Measurements from ENCODE around the gene ADRB2. TPM values are rescaled to one million over a fixed set of nuclear protein-coding genes. Genes with fewer than 3 reads are reported as not detected.
"Not testable (repeated sequence)": the region's sequence is repeated elsewhere in the genome, so short reads cannot be mapped to it uniquely, and the experiment has no call there.

The ADRB2 gene
- total RNA-seq, 1 donor: under 0.01 TPM

DNA sequence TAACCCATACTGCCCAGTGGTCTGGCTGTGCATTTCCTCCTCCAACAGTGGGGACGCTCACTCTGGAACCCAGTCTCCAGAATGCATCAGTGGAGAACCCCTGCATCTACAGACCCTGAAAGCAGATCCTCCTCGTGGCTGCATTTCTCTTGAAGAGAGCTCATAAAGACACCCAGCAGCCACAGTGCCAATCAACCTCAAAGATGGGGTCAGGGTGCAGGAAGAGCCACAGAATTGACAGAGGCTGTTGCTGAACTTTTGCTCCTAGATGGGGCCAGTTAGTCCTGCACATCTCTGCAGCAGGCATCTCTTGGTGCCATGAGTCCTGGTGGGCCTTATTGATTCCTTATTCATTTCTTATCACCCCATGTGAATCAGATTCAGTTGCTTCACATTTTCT lies 39.6 kb downstream of the ADRB2 start:
- TF ChIP-seq, protein P1, sequence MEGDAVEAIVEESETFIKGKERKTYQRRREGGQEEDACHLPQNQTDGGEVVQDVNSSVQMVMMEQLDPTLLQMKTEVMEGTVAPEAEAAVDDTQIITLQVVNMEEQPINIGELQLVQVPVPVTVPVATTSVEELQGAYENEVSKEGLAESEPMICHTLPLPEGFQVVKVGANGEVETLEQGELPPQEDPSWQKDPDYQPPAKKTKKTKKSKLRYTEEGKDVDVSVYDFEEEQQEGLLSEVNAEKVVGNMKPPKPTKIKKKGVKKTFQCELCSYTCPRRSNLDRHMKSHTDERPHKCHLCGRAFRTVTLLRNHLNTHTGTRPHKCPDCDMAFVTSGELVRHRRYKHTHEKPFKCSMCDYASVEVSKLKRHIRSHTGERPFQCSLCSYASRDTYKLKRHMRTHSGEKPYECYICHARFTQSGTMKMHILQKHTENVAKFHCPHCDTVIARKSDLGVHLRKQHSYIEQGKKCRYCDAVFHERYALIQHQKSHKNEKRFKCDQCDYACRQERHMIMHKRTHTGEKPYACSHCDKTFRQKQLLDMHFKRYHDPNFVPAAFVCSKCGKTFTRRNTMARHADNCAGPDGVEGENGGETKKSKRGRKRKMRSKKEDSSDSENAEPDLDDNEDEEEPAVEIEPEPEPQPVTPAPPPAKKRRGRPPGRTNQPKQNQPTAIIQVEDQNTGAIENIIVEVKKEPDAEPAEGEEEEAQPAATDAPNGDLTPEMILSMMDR (IDR thresholded peaks at IDR 0.05; ENCODE audit: extremely low read depth, low read depth, low read length): no peak
- no peaks in the 10 kb centered on the region for H3K9me3 ChIP-seq (ENCODE audit: low read depth, low read length)
- H3K4me1 ChIP-seq (ENCODE audit: insufficient read depth, low read length): peaks cover 8% of the 10 kb centered on the region
- no peaks in the 10 kb centered on the region for H4K20me1 ChIP-seq (ENCODE audit: insufficient read depth, low read length)
- H3K4me3 ChIP-seq (ENCODE audit: insufficient read depth, low read length): no peak overlapping the region
- no peak overlapping the region for H3K27ac ChIP-seq (ENCODE audit: low read depth, low read length)
- H3K79me2 ChIP-seq (ENCODE audit: insufficient read depth, low read length): no peaks in the 10 kb centered on the region
- no peak overlapping the region for H3K4me2 ChIP-seq (ENCODE audit: insufficient read depth, low read length)
- H3K27me3 ChIP-seq (ENCODE audit: insufficient read depth, low read length): no peaks in the 10 kb centered on the region
- no peaks in the 10 kb centered on the region for H3K36me3 ChIP-seq (ENCODE audit: insufficient read depth, low read length)
- DNase-seq (ENCODE audit: insufficient read length, low spot score, missing footprints): no peak
- H2AFZ ChIP-seq (ENCODE audit: low read length): no peak overlapping the region

DNA sequence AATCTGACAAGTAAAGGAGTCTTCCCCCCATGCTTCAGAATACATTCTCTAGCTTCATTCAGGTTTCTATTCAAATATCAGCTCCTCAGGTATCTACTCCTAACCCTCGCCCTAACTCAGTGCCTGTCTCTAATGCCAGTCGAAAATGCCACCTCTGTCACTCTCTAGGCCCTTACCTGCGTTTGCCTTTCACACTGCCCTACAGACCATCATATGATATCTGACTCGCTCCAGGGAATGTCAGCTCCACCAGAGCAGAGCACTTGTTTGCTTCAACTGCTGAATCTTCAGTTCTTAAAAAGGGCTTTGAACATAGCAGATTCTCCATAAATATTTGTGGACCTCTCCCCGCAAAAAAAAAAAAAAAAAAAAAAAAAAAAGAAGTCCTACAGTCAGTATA lies 46.7 kb downstream of the ADRB2 start:
- Histone ChIP-seq H3K36me3 (ENCODE audit: insufficient read depth, low read length) (no peaks in the 10 kb centered on the region), H3K27me3 (ENCODE audit: insufficient read depth, low read length) (no peaks in the 10 kb centered on the region), H3K4me3 (ENCODE audit: insufficient read depth, low read length) (no peak overlapping the region), H3K79me2 (ENCODE audit: insufficient read depth, low read length) (no peaks in the 10 kb centered on the region), H3K9me3 (ENCODE audit: low read depth, low read length) (no peaks in the 10 kb centered on the region), H2AFZ (ENCODE audit: low read length) (no peak overlapping the region), H3K4me2 (ENCODE audit: insufficient read depth, low read length) (no peak overlapping the region), H3K27ac (ENCODE audit: low read depth, low read length) (no peak overlapping the region), H4K20me1 (ENCODE audit: insufficient read depth, low read length) (no peaks in the 10 kb centered on the region), H3K4me1 (ENCODE audit: insufficient read depth, low read length) (peaks cover 8% of the 10 kb centered on the region)
- TF ChIP-seq, protein P1 (IDR thresholded peaks at IDR 0.05; ENCODE audit: extremely low read depth, low read depth, low read length): no peak
- DNase-seq (ENCODE audit: insufficient read length, low spot score, missing footprints): no peak

DNA sequence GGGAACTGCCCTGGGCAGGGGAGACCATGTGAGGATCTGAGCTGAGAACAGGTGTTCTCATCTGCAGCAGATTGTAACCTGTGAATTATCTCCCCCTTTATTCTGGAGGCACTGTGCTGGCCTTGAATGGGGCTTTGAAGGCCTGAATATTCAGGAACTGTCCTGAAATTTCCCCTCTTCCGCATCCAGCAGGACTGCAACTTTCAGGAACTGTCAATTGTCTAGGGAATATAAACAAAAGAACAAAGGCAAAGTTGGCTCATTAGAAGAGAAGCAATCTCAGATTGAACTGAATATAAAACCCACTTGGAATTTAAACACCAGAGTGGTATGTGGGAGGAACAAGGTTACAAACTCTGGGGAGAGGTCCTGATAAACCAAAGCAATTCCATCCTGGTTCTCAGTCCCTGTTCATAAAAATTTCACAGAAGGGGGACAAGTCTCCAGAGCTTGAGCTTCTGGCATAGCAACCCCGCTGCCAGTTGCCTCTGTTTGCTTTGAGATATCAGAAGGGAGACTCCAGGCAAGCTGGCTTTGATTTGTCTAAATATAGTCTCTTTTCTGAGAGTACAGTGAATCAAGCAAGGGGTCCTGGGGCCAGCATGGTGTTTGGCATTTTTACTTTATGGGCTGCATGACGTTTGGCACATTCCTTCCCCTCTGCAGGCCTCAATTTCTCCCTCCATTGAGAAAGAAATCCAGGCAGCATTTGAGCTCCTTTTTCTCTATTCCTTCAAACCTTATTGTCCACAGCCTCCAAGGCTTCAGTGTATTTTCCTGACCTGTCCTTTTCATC lies 47.5 kb downstream of the ADRB2 start:
- no peak overlapping the region for H3K4me3 ChIP-seq (ENCODE audit: insufficient read depth, low read length)
- no peaks in the 10 kb centered on the region for H3K36me3 ChIP-seq (ENCODE audit: insufficient read depth, low read length)
- H2AFZ ChIP-seq (ENCODE audit: low read length): no peak overlapping the region
- peaks cover 8% of the 10 kb centered on the region for H3K4me1 ChIP-seq (ENCODE audit: insufficient read depth, low read length)
- H3K4me2 ChIP-seq (ENCODE audit: insufficient read depth, low read length): no peak overlapping the region
- no peaks in the 10 kb centered on the region for H3K27me3 ChIP-seq (ENCODE audit: insufficient read depth, low read length)
- no peaks in the 10 kb centered on the region for H4K20me1 ChIP-seq (ENCODE audit: insufficient read depth, low read length)
- H3K9me3 ChIP-seq (ENCODE audit: low read depth, low read length): no peaks in the 10 kb centered on the region
- no peak for DNase-seq (ENCODE audit: insufficient read length, low spot score, missing footprints)
- no peaks in the 10 kb centered on the region for H3K79me2 ChIP-seq (ENCODE audit: insufficient read depth, low read length)
- TF ChIP-seq, protein P1 (IDR thresholded peaks at IDR 0.05; ENCODE audit: extremely low read depth, low read depth, low read length): no peak
- H3K27ac ChIP-seq (ENCODE audit: low read depth, low read length): no peak overlapping the region

DNA sequence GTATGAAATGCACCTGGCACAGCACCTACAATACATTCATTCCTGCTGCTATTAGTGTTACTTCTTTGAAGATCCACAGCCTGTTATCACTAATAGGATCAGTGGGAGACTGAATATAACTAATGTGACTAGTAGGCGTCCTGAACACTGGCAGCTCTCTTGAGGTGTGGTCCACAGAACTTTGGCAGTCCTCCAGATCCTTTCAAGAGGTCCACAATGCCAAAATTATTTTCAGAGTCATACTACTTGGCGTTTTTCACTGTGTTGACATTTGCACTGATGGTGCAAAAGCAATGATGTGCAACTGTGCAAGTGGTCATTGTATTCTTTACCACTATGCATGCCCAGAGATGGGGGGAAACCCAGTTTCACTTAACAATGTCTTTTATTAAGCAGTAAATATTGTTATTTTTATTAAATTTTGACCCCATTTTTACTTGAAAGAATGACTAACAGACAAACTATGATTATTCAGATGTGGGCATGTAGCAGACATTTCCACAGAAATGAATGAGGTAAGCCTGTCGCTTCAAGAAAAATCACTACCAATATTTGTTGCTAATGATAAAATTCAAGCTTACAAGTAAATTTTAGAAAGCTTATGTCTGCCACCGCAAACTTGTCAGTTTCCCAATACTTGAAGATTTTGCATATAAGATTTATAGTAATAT lies 48.9 kb downstream of the ADRB2 start:
- no peak overlapping the region for H3K27ac ChIP-seq (ENCODE audit: low read depth, low read length)
- H3K27me3 ChIP-seq (ENCODE audit: insufficient read depth, low read length): no peaks in the 10 kb centered on the region
- no peaks in the 10 kb centered on the region for H3K36me3 ChIP-seq (ENCODE audit: insufficient read depth, low read length)
- TF ChIP-seq, protein P1 (IDR thresholded peaks at IDR 0.05; ENCODE audit: extremely low read depth, low read depth, low read length): no peak
- DNase-seq (ENCODE audit: insufficient read length, low spot score, missing footprints): no peak
- H3K79me2 ChIP-seq (ENCODE audit: insufficient read depth, low read length): no peaks in the 10 kb centered on the region
- H3K4me1 ChIP-seq (ENCODE audit: insufficient read depth, low read length): peaks cover 8% of the 10 kb centered on the region
- no peak overlapping the region for H3K4me2 ChIP-seq (ENCODE audit: insufficient read depth, low read length)
- no peaks in the 10 kb centered on the region for H3K9me3 ChIP-seq (ENCODE audit: low read depth, low read length)
- no peak overlapping the region for H2AFZ ChIP-seq (ENCODE audit: low read length)
- no peak overlapping the region for H3K4me3 ChIP-seq (ENCODE audit: insufficient read depth, low read length)
- H4K20me1 ChIP-seq (ENCODE audit: insufficient read depth, low read length): no peaks in the 10 kb centered on the region

DNA sequence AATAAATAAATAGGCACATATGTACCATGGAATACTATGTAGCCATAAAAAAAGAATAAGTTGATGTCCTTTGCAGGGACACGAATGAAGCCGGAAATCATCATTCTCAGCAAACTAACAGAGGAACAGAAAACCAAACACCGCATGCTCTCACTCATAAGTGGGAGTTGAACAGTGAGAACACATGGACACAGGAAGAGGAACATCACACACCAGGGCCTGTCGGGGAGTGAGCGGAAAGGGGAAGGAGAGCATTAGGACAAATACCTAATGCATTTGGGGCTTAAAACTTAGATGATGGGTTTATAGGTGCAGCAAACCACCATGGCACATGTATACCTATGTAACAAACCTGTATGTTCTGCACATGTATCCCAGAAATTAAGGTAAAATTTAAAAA lies 51.0 kb downstream of the ADRB2 start:
- H3K9me3 ChIP-seq (ENCODE audit: low read depth, low read length); H3K27me3 ChIP-seq (ENCODE audit: insufficient read depth, low read length); H2AFZ ChIP-seq (ENCODE audit: low read length); H4K20me1 ChIP-seq (ENCODE audit: insufficient read depth, low read length); H3K27ac ChIP-seq (ENCODE audit: low read depth, low read length); H3K4me2 ChIP-seq (ENCODE audit: insufficient read depth, low read length); H3K79me2 ChIP-seq (ENCODE audit: insufficient read depth, low read length); H3K4me1 ChIP-seq (ENCODE audit: insufficient read depth, low read length); DNase-seq (ENCODE audit: insufficient read length, low spot score, missing footprints); H3K36me3 ChIP-seq (ENCODE audit: insufficient read depth, low read length); H3K4me3 ChIP-seq (ENCODE audit: insufficient read depth, low read length): not testable (repeated sequence)

All from osteoblast (primary cell).